H9 (cell line): Measurements from ENCODE around the gene NTRK3. TPM values are rescaled to one million over a fixed set of nuclear protein-coding genes. Genes with fewer than 3 reads are reported as not detected.

Experiments
- DNase-seq: peaks from one replicate; pipeline ENCODE4 v3.0.0-alpha.2; 2017
- H2AFZ ChIP-seq: one replicate; pipeline ENCODE4 v1.6.1; 2013; ENCODE audit warnings: mild to moderate bottlenecking, low read length, control low read depth, moderate library complexity
- H2AK5ac ChIP-seq: 2 replicates; pipeline ENCODE4 v1.6.1; 2013; ENCODE audit warnings: low read length, control low read depth, mixed read lengths; ENCODE audit not compliant: insufficient read length
- H2BK120ac ChIP-seq: one replicate; pipeline ENCODE4 v1.6.1; 2013; ENCODE audit warnings: low read depth, mild to moderate bottlenecking, low read length, control low read depth, inconsistent platforms; ENCODE audit not compliant: poor library complexity, severe bottlenecking
- H2BK12ac ChIP-seq: 2 replicates; pipeline ENCODE4 v1.6.1; 2013; ENCODE audit warnings: low read length, control low read depth, mixed read lengths, low read depth; ENCODE audit not compliant: insufficient read length
- H2BK15ac ChIP-seq: 2 replicates; pipeline ENCODE4 v1.6.1; 2013; ENCODE audit warnings: low read depth, low read length, control low read depth
- H2BK20ac ChIP-seq: one replicate; pipeline ENCODE4 v1.6.1; 2013; ENCODE audit warnings: low read depth, mild to moderate bottlenecking, low read length, control low read depth, inconsistent platforms; ENCODE audit not compliant: poor library complexity, severe bottlenecking
- H2BK5ac ChIP-seq: 2 replicates; pipeline ENCODE4 v1.6.1; 2013; ENCODE audit warnings: low read length, control low read depth, mixed read lengths; ENCODE audit not compliant: insufficient read length
- H3K14ac ChIP-seq: 2 replicates; pipeline ENCODE4 v1.6.1; 2013; ENCODE audit warnings: low read length, control low read depth; ENCODE audit not compliant: insufficient read depth
- H3K18ac ChIP-seq: 2 replicates; pipeline ENCODE4 v1.6.1; 2013; ENCODE audit warnings: low read depth, mild to moderate bottlenecking, mixed read lengths, low read length, control low read depth; ENCODE audit not compliant: insufficient read length
- H3K23ac ChIP-seq: 2 replicates; pipeline ENCODE4 v1.6.1; 2013; ENCODE audit warnings: low read length, control low read depth, mixed read lengths, low read depth; ENCODE audit not compliant: insufficient read length
- H3K23me2 ChIP-seq: 2 replicates; pipeline ENCODE4 v1.6.1; 2013; ENCODE audit warnings: low read depth, mild to moderate bottlenecking, mixed read lengths, low read length, control low read depth; ENCODE audit not compliant: insufficient read length, poor library complexity, severe bottlenecking
- H3K27ac ChIP-seq: 2 replicates; pipeline ENCODE4 v1.5.1; 2013; ENCODE audit warnings: low read length, control low read depth, mixed read lengths, low read depth; ENCODE audit not compliant: insufficient read length
- H3K27me3 ChIP-seq: 2 replicates; pipeline ENCODE4 v1.6.1; 2013; ENCODE audit warnings: low read length, control low read depth, inconsistent platforms; ENCODE audit not compliant: insufficient read depth
- H3K4ac ChIP-seq: 2 replicates; pipeline ENCODE4 v1.6.1; 2013; ENCODE audit warnings: low read depth, mild to moderate bottlenecking, control low read depth, inconsistent platforms, low read length, moderate library complexity
- H3K4me1 ChIP-seq: 2 replicates; pipeline ENCODE4 v1.6.1; 2013; ENCODE audit warnings: low read length, control low read depth, inconsistent platforms; ENCODE audit not compliant: insufficient read depth
- H3K4me2 ChIP-seq: 2 replicates; pipeline ENCODE4 v1.6.1; 2013; ENCODE audit warnings: low read length, control low read depth, mixed read lengths; ENCODE audit not compliant: insufficient read length, insufficient read depth
- H3K56ac ChIP-seq: 2 replicates; pipeline ENCODE4 v1.6.1; 2013; ENCODE audit warnings: low read depth, mild to moderate bottlenecking, mixed read lengths, low read length, control low read depth; ENCODE audit not compliant: insufficient read length
- H3K79me1 ChIP-seq: 2 replicates; pipeline ENCODE4 v1.6.1; 2013; ENCODE audit warnings: low read depth, mild to moderate bottlenecking, moderate library complexity, low read length, control low read depth, inconsistent platforms; ENCODE audit not compliant: insufficient read depth, poor library complexity, severe bottlenecking
- H3K79me2 ChIP-seq: 2 replicates; pipeline ENCODE4 v1.6.1; 2013; ENCODE audit warnings: low read length, control low read depth, inconsistent platforms; ENCODE audit not compliant: insufficient read depth
- H3K9ac ChIP-seq: 2 replicates; pipeline ENCODE4 v1.6.1; 2013; ENCODE audit warnings: low read length, control low read depth, mixed read lengths; ENCODE audit not compliant: insufficient read length; ENCODE audit errors: extremely low read depth
- H3K9me3 ChIP-seq: one replicate; pipeline ENCODE4 v1.6.1; 2013; ENCODE audit warnings: low read depth, low read length, inconsistent platforms; ENCODE audit not compliant: control insufficient read depth
- H3T11ph ChIP-seq: one replicate; pipeline ENCODE4 v1.6.1; 2013; ENCODE audit warnings: mild to moderate bottlenecking, low read length, control low read depth, inconsistent platforms
- H4K20me1 ChIP-seq: one replicate; pipeline ENCODE4 v1.6.1; 2013; ENCODE audit not compliant: control insufficient read depth, insufficient read length, insufficient read depth
- H4K5ac ChIP-seq: 2 replicates; pipeline ENCODE4 v1.6.1; 2013; ENCODE audit warnings: low read depth, mild to moderate bottlenecking, mixed read lengths, low read length, control low read depth; ENCODE audit not compliant: insufficient read length
- H4K8ac ChIP-seq: replicated peaks from 2 replicates; pipeline ENCODE4 v1.6.1; 2013; ENCODE audit warnings: low read length, control low read depth, mixed read lengths, low read depth; ENCODE audit not compliant: insufficient read length
- H4K91ac ChIP-seq: 2 replicates; pipeline ENCODE4 v1.6.1; 2013; ENCODE audit warnings: low read depth, mild to moderate bottlenecking, moderate library complexity, mixed read lengths, low read length, control low read depth; ENCODE audit not compliant: insufficient read length
- H3K27ac Mint-ChIP-seq, 3 experiments: 2 replicates in 2 of 3; 3 replicates in 1 of 3; pipeline ENCODE4 v1.8.0; 2020 to 2021; ENCODE audit warnings: mixed read lengths in 3 of 3, mild to moderate bottlenecking in 1 of 3, moderate library complexity in 1 of 3
- H3K27me3 Mint-ChIP-seq: 2 replicates; pipeline ENCODE4 v1.8.0; 2021; ENCODE audit warnings: low read depth, mild to moderate bottlenecking, moderate library complexity, mixed read lengths
- H3K36me3 Mint-ChIP-seq, 3 experiments: 2 replicates in 2 of 3; 3 replicates in 1 of 3; pipeline ENCODE4 v1.8.0; 2020 to 2021; ENCODE audit warnings: low read depth in 3 of 3, mixed read lengths in 3 of 3; ENCODE audit not compliant: insufficient read depth in 1 of 3
- H3K4me1 Mint-ChIP-seq, 2 experiments: 2 replicates each; pipeline ENCODE4 v1.8.0; 2020; ENCODE audit warnings: mixed read lengths in 2 of 2
- H3K4me3 Mint-ChIP-seq, 2 experiments: 2 replicates in 1 of 2; 3 replicates in 1 of 2; pipeline ENCODE4 v1.8.0; 2020 to 2021; ENCODE audit warnings: mild to moderate bottlenecking in 2 of 2, mixed read lengths in 2 of 2, moderate library complexity in 1 of 2
- H3K9me3 Mint-ChIP-seq, 2 experiments: 2 replicates in 1 of 2; 3 replicates in 1 of 2; pipeline ENCODE4 v1.8.0; 2020; ENCODE audit warnings: mild to moderate bottlenecking in 2 of 2, mixed read lengths in 2 of 2, moderate library complexity in 1 of 2
- CTCF ChIP-seq: fragments of 200-600 bp; sonication (generic); conservative IDR thresholded peaks from 3 replicates; pipeline ENCODE4 v1.8.0; 2021; ENCODE audit warnings: antibody characterized with exemption, mild to moderate bottlenecking
- WGBS: extraction: QIAGEN DNeasy Blood & Tissue Kit; methylation state at CpG from one replicate; pipeline ENCODE4 v1.1.7; 2013; ENCODE audit warnings: missing lambda C conversion rate, low lambda C conversion rate, mixed read lengths; ENCODE audit not compliant: insufficient read length; ENCODE audit errors: extremely low coverage; 5-methylcytosine and 5-hydroxymethylcytosine counted together
- total RNA-seq: library from RNA; stranded (reverse); gene quantifications from 2 replicates; pipeline ENCODE4 v1.2.1, GENCODE V29; 2021

Gene NTRK3
- total RNA-seq, 1 experiment from 2014 or later = 2.5 TPM

DNA sequence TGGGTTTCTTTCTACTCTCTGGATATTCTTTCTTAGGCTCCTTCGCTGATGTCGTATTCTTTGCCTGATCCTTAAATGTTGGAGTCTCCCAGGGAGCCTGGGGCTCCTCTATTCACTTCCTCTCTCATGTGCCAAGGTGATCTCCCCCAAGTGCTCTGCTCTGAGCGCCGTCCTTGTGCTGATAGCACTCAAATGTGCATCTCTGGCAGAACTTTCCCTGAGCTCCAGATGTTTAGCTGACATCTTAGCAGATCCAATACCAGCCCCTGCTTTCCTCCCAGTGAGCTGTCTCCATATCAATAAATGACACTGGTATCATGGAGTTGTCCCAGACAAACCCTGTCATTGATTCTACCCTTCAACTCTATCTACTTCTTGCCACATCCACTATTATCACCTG lies 62.4 kb downstream of the NTRK3 start:
- Histone ChIP-seq H2BK15ac (no peak overlapping the region), H3K27me3 (no peaks in the 10 kb centered on the region), H3K4me1 (no peaks in the 10 kb centered on the region), H4K5ac (no peak overlapping the region), H3K79me2 (no peaks in the 10 kb centered on the region), H2BK5ac (no peak overlapping the region), H2BK20ac (no peak overlapping the region), H3K18ac (no peak overlapping the region), H3K23ac (no peak overlapping the region), H3T11ph (no peak overlapping the region), H2BK12ac (no peak overlapping the region), H3K14ac (no peak overlapping the region), H3K9ac (no peak overlapping the region), H2AFZ (no peak overlapping the region), H3K79me1 (no peaks in the 10 kb centered on the region), H2AK5ac (no peak overlapping the region), H3K23me2 (no peaks in the 10 kb centered on the region), H4K20me1 (no peaks in the 10 kb centered on the region), H3K27ac (no peak overlapping the region), H3K4ac (no peak overlapping the region), H2BK120ac (no peak overlapping the region), H4K91ac (no peak overlapping the region), H4K8ac (no peak overlapping the region), H3K4me2 (no peak overlapping the region), H3K56ac (no peak overlapping the region), H3K9me3 (no peaks in the 10 kb centered on the region)
- Mint-ChIP-seq H3K27ac (no peak overlapping the region), H3K36me3 (no peaks in the 10 kb centered on the region; a peak in 1 of 7 replicates), H3K4me1 (peaks cover 5 to 7% of the 10 kb centered on the region in 2 experiments), H3K4me3 (no peak overlapping the region), H3K27me3 (peaks cover 4% of the 10 kb centered on the region), H3K9me3 (no peaks in the 10 kb centered on the region; a peak in 1 of 5 replicates)
- WGBS = no CpG with 5 or more reads among the region's 4 CpGs
- TF ChIP-seq CTCF = no peak
- DNase-seq = no peak
